ENCODE data around the gene CYP11A1. TPM values are rescaled to one million over a fixed set of nuclear protein-coding genes. Genes with fewer than 3 reads are reported as not detected.
A peak's percentile ranks its signal among the peaks of the same experiment; 100 is the strongest.

CYP11A1 gene
- total and polyA plus RNA-seq, 2 donors (not counting 1 experiment from before 2014, with no cell fraction given) = not detected

- no peaks in the 10 kb centered on the region for H3K27me3 ChIP-seq (replicated peaks in 1 of 4; ENCODE audit: control extremely low read depth in 1 of 4, control insufficient read depth in 3 of 4, insufficient read depth in 4 of 4, low read length in 3 of 4)
- no peak overlapping the region for H3K4me3 ChIP-seq (ENCODE audit: control extremely low read depth in 1 of 5, extremely low read depth in 1 of 5, insufficient read depth in 1 of 5, low read depth in 2 of 5, low read length in 4 of 5)
- Mint-ChIP-seq H3K27ac (peak overlapping the region; percentile 71), H3K27me3 (no peaks in the 10 kb centered on the region), H3K9me3 (ENCODE audit: insufficient read depth) (no peaks in the 10 kb centered on the region), H3K4me1 (peaks cover 37% of the 10 kb centered on the region), H3K4me3 (no peak overlapping the region)
- no peak overlapping the region for H3K27ac ChIP-seq (ENCODE audit: low read length in 2 of 2)
- no peak overlapping the region for H3K4me2 ChIP-seq (replicated peaks; ENCODE audit: low read depth, low read length, poor library complexity, severe bottlenecking)
- ATAC-seq (ENCODE audit: low read depth) = no peak
- intact Hi-C loops (cut with micrococcal nuclease) = no loop called here
- peaks cover 10 to 42% of the 10 kb centered on the region in 2 donors for H3K4me1 ChIP-seq (ENCODE audit: control insufficient read depth in 2 of 2, insufficient read depth in 2 of 2, low read length in 2 of 2)
- H3K9ac ChIP-seq (ENCODE audit: low read length) = no peak overlapping the region
- DNase-seq = no peak
- H2AFZ ChIP-seq (ENCODE audit: insufficient read depth, low read depth, low read length, poor library complexity, severe bottlenecking) = no peak overlapping the region
- H3K36me3 ChIP-seq (replicated peaks in 1 of 2; ENCODE audit: control extremely low read depth in 1 of 2, control insufficient read depth in 1 of 2, extremely low read depth in 1 of 2, insufficient read depth in 2 of 2, low read length in 1 of 2) = peaks cover 3 to 89% of the 10 kb centered on the region in 2 experiments
- H3K9me3 ChIP-seq (ENCODE audit: control extremely low read depth in 1 of 3, control insufficient read depth in 2 of 3, insufficient read depth in 1 of 3, low read length in 2 of 3) = no peaks in the 10 kb centered on the region
- TF ChIP-seq EZH2 (IDR thresholded peaks at IDR 0.05; ENCODE audit: borderline replicate concordance, insufficient read depth, low read depth, low read length, poor library complexity, severe bottlenecking) (no peak), CTCF (IDR thresholded peaks at IDR 0.05) (no peak)
- H4K20me1 ChIP-seq (ENCODE audit: control insufficient read depth, insufficient read depth, low read length, poor library complexity, severe bottlenecking) = peaks cover 62% of the 10 kb centered on the region
- H3K79me2 ChIP-seq (ENCODE audit: control insufficient read depth, insufficient read depth, low read length) = peaks cover 49% of the 10 kb centered on the region
- POLR2A ChIA-PET = no interaction called here
- WGBS (ENCODE audit: insufficient coverage) = 97% methylated on average over 5 of the region's 12 CpGs
- CTCF ChIA-PET = no interaction called here
These were observed 47.3 kb upstream of the CYP11A1 start for GRCh38 chr15:74414603-74415338.

GRCh38 chr15:74414081-74414580, 46.7 kb upstream of the CYP11A1 start:
- Histone ChIP-seq H3K27ac (ENCODE audit: low read length in 2 of 2) (no peak overlapping the region), H3K4me3 (ENCODE audit: control extremely low read depth in 1 of 5, extremely low read depth in 1 of 5, insufficient read depth in 1 of 5, low read depth in 2 of 5, low read length in 4 of 5) (no peak overlapping the region), H3K9me3 (ENCODE audit: control extremely low read depth in 1 of 3, control insufficient read depth in 2 of 3, insufficient read depth in 1 of 3, low read length in 2 of 3) (no peaks in the 10 kb centered on the region), H3K4me2 (replicated peaks; ENCODE audit: low read depth, low read length, poor library complexity, severe bottlenecking) (no peak overlapping the region), H2AFZ (ENCODE audit: insufficient read depth, low read depth, low read length, poor library complexity, severe bottlenecking) (no peak overlapping the region), H4K20me1 (ENCODE audit: control insufficient read depth, insufficient read depth, low read length, poor library complexity, severe bottlenecking) (peaks cover 56% of the 10 kb centered on the region), H3K79me2 (ENCODE audit: control insufficient read depth, insufficient read depth, low read length) (peaks cover 42% of the 10 kb centered on the region), H3K36me3 (replicated peaks in 1 of 2; ENCODE audit: control extremely low read depth in 1 of 2, control insufficient read depth in 1 of 2, extremely low read depth in 1 of 2, insufficient read depth in 2 of 2, low read length in 1 of 2) (peaks cover 3 to 89% of the 10 kb centered on the region in 2 experiments), H3K4me1 (ENCODE audit: control insufficient read depth in 2 of 2, insufficient read depth in 2 of 2, low read length in 2 of 2) (peaks cover 4 to 36% of the 10 kb centered on the region in 2 donors), H3K27me3 (replicated peaks in 1 of 4; ENCODE audit: control extremely low read depth in 1 of 4, control insufficient read depth in 3 of 4, insufficient read depth in 4 of 4, low read length in 3 of 4) (no peaks in the 10 kb centered on the region), H3K9ac (ENCODE audit: low read length) (no peak overlapping the region)
- Mint-ChIP-seq H3K4me1 (peaks cover 34% of the 10 kb centered on the region), H3K4me3 (no peak overlapping the region), H3K9me3 (ENCODE audit: insufficient read depth) (no peaks in the 10 kb centered on the region), H3K27ac (peak overlapping the region; percentile 23), H3K27me3 (no peaks in the 10 kb centered on the region)
- intact Hi-C loops (cut with micrococcal nuclease) = no loop called here
- DNase-seq (no peak), ATAC-seq (ENCODE audit: low read depth) (no peak)
- 89% methylated on average over 4 of the region's 5 CpGs for WGBS (ENCODE audit: insufficient coverage)
- CTCF ChIA-PET = no interaction called here
- TF ChIP-seq CTCF (IDR thresholded peaks at IDR 0.05) = no peak
- TF ChIP-seq EZH2 (IDR thresholded peaks at IDR 0.05; ENCODE audit: borderline replicate concordance, insufficient read depth, low read depth, low read length, poor library complexity, severe bottlenecking) = no peak
- POLR2A ChIA-PET = no interaction called here

Measured in B cell (primary cell).